Suprapubic skin (tissue), 4 donors: Measurements from ENCODE around the gene PPP1CB.

Experiments
- EP300 ChIP-seq: sonication (generic); formaldehyde crosslinking; IDR thresholded peaks from one replicate; pipeline ENCODE4 v1.6.1; 2017; ENCODE audit warnings: antibody characterized with exemption
- POLR2A ChIP-seq, 2 donors: fragments of 450-650 bp; IDR thresholded peaks; one replicate each; pipeline ENCODE4 v1.6.1; 2017; ENCODE audit warnings: antibody characterized with exemption in 2 of 2, mild to moderate bottlenecking in 2 of 2, moderate library complexity in 2 of 2
- POLR2AphosphoS5 ChIP-seq, 3 donors: sonication (generic); formaldehyde crosslinking; IDR thresholded peaks; one replicate each; pipeline ENCODE4 v1.6.1; 2017; ENCODE audit warnings: antibody characterized with exemption in 3 of 3
- TF ChIP-seq, protein P1 (sequence below), 2 donors: fragments of 200-600 bp in 1 of 2; fragments of 450-650 bp in 1 of 2; sonication (generic) in 1 of 2; IDR thresholded peaks; one replicate each; pipeline ENCODE4 v1.5.1; 2016 to 2019; ENCODE audit warnings: antibody characterized with exemption in 2 of 2, mild to moderate bottlenecking in 1 of 2, moderate library complexity in 1 of 2

DNA sequence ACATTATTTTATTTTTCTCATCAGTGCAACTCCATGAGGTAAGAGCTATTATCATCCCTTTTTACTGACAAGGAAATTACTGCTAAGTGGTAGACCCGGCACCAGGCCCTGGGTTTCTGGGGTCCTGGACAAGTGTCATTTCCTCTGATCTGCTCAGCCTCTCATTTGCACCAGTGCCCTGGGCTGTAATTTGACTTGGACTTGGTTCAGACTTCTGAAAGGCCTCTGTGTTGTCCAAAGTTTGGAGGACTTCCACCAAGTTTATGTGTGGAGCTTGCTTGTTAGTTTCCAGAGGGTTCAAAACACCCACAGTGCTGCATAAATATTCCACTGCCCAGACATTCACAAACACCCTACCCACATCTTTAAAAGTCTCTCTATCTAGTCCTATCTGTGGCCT lies 44.0 kb upstream of the PPP1CB start:
- no peak for TF ChIP-seq EP300
- TF ChIP-seq, protein P1, sequence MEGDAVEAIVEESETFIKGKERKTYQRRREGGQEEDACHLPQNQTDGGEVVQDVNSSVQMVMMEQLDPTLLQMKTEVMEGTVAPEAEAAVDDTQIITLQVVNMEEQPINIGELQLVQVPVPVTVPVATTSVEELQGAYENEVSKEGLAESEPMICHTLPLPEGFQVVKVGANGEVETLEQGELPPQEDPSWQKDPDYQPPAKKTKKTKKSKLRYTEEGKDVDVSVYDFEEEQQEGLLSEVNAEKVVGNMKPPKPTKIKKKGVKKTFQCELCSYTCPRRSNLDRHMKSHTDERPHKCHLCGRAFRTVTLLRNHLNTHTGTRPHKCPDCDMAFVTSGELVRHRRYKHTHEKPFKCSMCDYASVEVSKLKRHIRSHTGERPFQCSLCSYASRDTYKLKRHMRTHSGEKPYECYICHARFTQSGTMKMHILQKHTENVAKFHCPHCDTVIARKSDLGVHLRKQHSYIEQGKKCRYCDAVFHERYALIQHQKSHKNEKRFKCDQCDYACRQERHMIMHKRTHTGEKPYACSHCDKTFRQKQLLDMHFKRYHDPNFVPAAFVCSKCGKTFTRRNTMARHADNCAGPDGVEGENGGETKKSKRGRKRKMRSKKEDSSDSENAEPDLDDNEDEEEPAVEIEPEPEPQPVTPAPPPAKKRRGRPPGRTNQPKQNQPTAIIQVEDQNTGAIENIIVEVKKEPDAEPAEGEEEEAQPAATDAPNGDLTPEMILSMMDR (IDR thresholded peaks at IDR 0.05), result no peak
- TF ChIP-seq POLR2A (IDR thresholded peaks at IDR 0.05), result no peak
- no peak for TF ChIP-seq POLR2AphosphoS5 (IDR thresholded peaks at IDR 0.05)
